HG02623 (cell line): ENCODE results near the gene GAS2L3.
A peak's percentile ranks its signal among the peaks of the same experiment; 100 is the strongest.
"Not testable (repeated sequence)": the region's sequence is repeated elsewhere in the genome, so short reads cannot be mapped to it uniquely, and the experiment has no call there.

Experiments used
- ATAC-seq: cut with Tn5 transposase; IDR thresholded peaks from one replicate; pipeline ENCODE4 v1.9.1; 2021; ENCODE audit warnings: moderate library complexity; ENCODE audit not compliant: unreplicated experiment

GAS2L3 gene

DNA sequence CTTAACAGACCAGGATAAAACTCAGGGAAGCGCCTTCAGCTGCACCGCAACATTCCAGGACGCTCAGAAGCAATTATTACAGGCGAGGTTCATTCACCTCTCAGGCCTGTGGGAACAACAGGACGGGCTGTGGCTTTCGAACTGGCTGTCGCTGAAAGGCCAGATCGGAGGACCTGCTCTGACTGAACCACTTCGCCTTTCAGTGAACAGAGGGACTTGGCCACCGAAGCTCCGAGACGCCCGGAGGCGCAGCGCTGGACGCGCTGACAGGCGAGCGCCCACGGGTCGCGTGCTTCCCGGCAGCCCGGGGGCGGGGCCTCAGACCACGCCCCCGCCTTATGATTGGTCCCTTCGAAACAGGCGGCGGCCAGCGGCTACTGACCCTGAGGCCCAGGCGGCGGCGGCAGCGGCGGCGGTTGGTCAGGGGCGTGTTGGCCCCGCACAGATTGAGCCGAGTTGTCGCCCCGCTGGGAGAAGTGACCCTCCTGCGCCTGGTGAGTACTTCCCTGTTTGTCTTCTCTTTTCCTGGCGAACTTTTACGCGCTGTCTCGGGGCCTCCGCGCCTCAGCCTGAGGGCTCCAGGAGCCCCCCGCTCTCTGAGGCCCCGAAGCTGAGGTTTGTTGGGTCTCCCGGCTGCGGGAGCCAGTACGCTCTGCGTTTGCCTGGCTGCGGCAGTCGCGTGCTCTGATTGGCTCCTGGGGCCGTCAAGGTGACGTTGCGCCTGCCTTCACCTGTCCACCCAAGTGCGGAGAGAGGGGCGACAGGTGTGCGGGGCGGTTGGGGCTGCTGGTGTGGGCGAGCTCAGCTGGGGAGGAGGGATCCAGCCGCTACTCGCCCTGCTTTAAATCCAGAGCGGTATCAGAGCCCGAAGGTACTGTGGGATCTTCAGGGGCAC, at the start of gene GAS2L3:
GAS2L3 (plus strand) TSS at position 393 of the 895 bp plus-strand sequence. CDS start 21,221 bp downstream, outside the sequence.
- peak; percentile 98 for ATAC-seq

DNA sequence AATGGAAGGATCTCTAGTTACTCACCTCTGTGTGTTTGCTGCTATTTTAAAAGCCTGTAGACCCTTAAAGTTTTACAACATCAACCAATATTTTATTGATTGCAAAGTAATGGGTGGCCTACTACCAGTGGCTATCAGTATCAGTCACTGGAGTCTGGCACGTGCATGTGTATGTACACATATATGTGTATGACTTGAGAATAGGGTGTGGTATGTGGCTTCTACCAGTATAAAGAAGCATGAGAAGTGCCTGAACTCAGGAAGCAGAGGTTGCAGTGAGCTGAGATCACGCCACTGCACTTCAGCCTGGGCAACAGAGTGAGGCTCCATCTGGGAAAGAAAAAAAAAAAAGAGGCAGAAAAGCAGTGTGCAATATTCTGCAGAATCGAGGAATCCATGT, 45.5 kb upstream of the GAS2L3 start:
- no peak for ATAC-seq

DNA sequence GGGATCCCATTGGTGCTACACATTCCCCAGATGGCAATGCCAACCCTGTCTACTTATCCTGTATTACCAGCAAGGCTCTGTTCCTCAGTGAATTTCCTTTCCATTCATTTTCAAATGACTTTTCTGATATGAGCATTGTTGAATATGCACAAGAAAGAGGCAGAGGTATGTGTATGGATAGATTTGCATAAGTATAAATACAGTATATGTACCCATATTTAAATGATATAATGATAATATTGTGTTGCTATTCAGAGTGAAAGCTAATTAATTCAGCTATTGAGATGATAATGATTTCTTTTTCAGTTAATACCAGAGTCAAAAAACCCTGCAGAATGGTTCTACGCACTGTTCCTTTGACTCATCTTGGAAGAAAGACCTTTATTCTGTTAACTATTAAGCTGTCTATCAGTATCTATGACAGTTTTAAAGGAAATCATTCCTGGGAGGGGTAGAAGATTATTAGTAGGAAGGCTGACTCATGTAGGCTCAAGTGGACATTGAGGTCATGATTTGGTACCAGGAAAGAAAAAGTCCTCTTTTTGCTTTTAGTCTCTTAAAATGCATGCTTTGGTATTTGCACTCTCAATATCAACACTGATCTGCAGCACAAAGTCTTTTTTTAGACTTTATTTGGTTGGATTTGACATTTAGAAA, 44.9 kb upstream of the GAS2L3 start:
- no peak for ATAC-seq

DNA sequence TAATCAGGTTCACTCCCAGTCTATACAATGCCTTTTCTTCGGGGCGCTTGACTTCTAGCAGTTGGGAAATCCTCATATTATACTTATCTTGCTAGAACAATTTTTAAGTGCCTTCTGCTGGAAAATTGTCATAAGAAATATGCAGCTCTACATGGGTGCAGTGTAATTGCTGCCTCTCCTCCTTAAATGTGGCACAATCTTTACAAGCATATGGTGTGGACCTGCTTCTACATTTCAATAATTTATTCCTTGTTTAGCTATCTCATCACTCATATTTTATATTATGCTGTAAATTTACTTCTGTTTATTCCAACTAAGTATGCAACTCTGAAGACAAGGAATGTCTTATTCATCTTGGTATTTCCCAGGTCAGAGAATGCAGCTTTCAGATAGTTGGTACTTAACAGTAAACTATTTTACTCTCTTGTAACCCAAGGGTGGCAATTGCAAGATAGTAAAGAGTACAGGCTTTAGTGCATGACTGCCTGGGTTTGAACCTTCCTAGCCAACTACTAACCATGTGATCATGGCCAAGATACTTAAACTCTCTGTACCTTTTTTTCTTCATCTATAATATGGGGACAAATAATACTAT, 43.6 kb upstream of the GAS2L3 start:
- no peak for ATAC-seq

DNA sequence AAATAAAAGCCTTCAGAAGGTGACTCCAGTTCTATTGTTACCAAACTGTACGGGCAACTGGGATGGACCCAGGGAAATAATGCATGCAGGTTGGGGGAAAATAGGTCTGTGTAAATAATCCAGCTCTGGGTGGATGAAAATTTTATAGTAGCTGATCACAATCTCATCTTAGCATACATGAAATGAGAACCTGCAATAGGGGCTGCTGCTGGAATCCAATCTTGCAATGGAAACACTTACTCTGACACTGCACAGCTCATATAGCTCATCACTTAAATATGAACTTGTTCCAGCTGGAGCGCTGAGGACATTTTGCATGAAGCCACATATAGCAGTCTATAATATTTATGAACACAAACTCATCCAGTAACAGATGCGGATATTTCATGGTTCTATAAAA, 40.1 kb upstream of the GAS2L3 start:
- ATAC-seq = no peak

DNA sequence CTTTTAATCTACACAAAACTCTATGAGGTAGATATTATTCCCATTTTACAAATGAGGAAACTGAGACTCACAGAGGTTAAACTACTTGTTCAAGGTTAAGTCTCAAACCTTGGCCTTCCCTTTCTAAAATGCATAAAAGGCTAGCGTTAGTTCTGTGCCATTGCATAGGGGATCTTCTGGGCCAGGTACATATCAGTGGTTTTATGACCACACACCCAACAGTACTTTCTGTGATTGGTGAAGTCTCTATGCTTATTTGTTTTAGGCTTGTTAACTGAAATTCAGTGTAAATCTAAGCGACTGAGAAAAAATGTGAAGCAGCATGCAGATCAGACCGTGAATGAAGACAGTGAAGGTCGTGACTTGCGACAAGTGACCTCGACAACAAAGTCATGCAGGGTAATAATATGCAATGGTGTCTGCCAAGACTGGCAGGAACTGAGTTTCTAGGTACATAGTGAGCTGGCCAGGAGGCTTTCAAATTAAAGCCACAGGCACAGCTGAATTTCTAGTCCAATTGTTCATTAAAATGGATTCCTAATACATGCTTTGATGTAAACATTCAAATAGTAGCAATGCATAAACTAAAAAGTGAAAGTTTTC, 38.8 kb upstream of the GAS2L3 start:
- ATAC-seq = no peak

DNA sequence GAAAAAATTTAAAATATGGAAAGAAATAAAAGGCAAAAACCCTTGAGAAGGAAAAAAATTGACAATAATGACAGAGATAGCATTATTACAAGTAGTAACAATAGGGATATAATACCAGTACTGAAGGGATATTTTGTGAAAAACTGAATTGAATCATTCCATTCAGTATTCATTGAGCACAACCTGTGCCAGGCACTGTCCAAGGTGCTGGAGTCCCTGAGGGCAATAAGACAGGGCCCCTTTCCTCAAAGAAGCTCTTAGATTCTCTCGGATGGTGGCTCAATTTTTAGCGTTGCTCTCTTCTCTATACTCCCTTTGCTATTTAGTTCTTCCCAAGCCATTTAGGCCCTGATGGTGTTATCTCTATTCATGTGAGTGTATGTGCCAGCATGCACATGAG, 34.3 kb upstream of the GAS2L3 start:
- no peak for ATAC-seq

DNA sequence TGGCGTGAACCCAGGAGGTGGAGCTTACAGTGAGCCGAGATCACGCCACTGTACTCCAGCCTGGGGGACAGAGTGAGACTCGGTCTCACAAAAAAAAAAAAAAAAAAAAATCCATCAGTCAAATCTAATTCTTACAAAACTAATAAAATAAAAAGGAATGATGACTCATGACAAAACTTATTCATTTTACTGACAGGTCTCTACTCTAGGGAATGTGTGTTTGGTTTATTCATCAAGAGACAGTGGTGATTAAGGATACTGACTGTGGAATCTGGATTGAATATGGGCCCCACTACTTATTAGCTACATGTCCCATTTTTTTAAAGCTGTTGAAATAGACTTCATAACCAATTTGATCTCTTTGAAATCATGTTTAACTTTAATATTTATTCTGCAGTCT, 29.3 kb upstream of the GAS2L3 start:
- ATAC-seq = no peak

DNA sequence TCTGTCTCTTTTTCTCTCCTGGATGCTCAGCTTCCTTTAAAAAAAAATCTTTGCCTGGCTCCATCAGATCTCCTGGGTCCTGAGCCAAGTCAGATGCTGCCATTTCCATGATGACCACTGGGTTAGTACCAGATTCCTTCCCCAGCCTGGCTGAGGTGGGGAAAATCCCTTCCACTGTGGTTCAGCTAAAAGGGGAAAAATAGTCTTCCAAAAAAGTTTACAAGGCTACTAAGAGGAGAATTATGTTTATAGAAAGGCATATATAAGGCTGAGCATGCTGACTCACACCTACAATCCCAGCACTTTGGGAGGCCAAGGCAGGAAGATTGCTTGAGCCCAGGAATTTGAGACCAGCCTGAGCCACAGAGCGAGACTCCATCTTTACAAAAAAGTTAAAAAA, 28.4 kb upstream of the GAS2L3 start:
- no peak for ATAC-seq

DNA sequence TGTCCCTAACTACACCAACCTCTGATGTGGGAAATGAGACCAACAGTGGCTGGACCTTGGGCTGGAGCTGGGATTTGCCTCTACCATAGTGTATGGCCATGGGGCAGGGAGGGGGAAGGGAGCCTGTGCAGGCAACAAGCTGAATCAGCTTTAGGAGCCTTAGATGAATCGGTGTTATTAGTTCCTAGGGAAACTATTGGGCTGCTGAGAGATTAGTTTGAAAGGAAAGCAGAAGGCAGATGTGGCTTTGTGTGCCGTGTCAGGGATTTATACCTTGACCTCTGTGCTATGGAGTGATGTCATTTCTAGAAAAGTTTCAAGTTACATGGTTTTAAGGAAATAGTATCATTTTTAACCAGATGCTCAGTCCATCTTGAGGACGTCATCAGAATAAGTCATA, 19.5 kb upstream of the GAS2L3 start:
- ATAC-seq = no peak

DNA sequence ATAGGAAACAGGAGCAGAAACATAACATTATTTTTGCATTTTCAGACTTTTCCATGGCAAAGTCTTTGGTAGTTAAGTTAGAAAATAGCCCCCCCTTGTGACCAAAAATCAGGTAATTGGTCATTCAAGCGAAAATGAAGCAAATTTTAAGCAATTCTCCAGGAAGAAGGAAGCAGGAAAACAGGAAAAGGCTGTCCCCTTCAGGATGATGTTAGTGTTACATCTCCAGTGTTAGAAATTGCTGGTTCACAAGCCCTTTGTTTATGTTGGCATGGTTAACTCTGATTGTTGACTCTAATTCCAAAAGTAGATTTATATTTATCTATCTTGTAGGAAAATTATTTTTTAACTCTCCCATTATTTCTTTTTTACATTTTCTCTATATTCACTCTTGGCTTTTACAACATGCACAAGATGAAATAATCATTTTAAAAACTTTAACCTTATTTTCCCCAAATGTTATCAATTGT, 18.8 kb upstream of the GAS2L3 start:
- no peak for ATAC-seq

DNA sequence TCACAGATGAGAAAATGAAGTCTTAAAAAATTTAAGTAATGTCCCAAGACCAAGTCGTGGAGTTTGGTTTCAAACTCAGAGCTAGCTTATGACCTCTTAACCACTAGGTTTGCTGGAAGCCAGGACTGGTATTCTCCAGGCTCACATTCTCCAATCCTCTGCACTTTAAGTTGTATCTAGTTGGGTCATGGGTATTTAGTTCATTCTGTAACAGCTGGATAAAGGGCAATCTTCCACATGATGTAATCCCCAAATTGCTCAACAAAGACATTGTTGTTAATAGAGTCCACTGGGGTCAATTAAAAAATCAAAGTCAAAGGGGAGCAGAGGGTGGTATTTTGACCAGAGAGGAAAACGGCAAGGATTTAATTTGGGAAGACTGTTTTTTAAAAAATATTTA, 17.8 kb upstream of the GAS2L3 start:
- ATAC-seq = no peak

DNA sequence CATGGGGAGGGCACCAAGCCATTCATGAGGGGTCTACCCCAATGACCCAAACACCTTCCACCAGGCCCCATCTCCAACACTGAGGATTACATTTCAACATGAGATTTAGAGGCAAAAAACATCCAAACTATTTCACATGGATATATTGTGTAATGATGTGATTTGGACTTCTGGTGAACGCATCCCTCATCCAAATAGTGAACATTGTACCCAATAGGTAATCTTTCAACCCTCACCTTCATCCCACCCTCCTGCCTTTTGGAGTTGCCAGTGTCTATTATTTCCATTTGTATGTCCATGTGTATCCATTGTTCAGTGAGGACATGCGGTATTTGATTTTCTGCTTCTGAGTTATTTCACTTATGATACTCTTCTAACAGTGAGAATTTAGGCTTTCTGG, 16.1 kb upstream of the GAS2L3 start:
- ATAC-seq = no peak

DNA sequence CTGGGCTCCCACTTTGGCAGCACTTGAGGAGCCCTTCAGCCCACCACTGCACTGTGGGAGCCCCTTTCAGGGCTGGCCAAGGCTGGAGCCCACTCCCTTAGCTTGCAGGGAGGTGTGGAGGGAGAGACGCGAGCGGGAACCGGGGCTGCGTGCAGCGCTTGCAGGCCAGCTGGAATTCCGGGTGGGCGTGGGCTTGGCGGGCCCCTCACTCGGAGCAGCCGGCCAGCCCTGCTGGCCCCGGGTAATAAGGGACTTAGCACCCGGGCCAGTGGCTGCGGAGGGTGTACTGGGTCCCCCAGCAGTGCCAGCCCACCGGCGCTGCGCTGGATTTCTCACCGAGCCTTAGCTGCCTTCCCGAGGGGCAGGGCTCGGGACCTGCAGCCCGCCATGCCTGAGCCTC, 14.2 kb upstream of the GAS2L3 start:
- ATAC-seq = not testable (repeated sequence)

DNA sequence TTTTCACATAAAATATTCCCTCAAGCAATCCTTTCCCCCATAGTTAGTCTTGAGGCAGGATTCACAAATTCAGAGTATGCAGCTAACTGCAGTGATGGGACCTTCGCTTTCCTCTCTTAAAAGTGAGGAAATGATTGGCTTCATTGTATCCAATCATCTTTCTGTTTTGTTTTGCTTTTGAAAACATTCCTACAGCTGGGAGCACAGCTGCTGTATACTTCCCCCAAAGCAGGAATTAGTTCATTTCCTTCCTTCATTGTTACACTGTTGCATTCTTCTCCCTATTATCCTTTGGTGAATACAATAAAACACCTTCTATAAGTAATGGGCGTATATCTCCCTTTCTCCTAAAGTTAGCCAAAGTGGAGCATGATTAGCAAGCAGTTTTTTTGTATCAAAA, 9.4 kb upstream of the GAS2L3 start:
- no peak for ATAC-seq

DNA sequence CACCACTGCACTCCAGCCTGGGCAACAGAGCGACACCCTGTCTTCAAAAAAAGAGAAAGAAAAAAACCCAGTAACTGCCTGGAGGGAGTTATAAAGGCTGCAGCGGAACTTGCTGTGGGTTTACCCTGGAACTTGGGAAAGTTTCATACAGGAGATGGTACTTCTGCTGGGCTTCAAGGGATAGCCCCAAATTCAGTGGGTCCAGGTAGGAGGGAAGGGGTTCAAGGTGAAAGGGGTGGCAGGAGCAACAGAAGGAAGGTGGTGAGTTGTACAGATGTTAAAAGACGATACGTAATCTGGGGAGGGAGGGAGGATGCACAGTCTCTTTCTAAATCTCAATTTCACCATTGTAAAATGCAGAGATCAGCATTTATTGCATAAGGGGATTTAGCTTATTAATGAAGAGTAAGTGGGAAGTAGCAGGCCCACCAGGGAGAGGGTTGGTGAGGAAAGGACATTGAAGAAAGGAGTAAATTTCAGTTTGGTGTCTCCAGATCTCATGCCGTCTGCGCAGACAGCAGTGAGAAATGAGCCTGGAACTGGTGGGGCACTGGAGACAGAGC, 8.5 kb upstream of the GAS2L3 start:
- ATAC-seq = no peak

DNA sequence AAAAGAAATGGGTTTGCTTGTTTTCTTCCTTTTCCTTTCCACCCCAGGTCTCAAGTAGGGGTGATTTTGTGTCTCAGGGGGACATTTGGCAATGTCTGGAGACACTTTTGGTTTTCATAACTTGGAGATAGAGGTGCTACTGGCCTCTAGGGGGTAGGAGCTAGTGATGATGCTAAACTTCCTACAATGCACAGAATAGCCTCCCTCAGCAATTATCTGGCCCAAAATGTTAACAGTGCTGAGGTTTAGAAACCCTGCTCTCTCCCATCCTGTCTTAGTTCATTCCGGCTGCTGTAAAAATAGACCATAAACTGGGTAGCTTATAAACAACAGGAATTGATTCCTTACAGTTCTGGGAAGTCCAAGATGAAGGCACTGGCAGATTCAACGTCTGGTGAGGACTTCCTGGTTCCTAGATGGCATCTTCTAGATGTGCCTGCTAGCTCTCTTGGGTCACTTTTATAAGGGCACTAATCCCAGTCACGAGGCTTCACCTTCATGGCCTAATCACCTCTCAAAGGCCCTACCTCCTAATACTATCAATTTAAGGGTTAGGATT, 7.4 kb upstream of the GAS2L3 start:
- no peak for ATAC-seq

DNA sequence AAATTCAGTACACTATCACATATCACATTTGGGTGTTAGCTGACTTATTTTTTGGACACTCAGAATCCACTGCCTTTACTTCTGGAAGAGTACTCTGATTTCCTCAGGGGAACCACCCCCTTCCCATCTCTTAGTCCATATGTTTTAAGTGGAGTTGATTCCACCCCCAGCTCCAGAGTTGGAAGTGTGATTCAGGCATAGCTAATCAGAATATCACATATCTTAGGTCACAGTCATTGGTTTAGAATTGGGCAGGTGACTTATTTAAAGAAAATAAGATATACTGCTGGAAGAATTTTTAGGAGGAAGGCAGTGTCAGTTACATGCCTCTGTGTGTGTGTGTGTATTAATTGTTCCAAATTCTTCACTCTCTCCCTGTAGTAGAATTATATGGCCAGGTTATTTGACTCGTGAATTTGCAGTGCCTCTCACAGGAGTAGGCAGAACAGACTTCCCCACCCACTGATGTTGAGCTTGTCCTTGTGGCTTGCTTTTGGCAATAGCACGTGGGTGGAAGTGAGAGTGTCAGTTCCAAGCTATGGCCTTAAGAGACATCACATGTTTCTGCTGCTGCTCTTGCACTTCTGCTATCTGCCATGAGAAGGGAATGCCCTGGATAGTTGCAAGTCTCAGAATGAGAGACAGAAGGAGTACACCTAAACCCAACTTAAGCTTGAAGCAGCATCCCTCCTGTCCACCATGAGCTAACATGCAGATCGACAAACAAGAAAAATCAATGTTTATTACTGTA, 6.4 kb upstream of the GAS2L3 start:
- ATAC-seq = peak; percentile 97

DNA sequence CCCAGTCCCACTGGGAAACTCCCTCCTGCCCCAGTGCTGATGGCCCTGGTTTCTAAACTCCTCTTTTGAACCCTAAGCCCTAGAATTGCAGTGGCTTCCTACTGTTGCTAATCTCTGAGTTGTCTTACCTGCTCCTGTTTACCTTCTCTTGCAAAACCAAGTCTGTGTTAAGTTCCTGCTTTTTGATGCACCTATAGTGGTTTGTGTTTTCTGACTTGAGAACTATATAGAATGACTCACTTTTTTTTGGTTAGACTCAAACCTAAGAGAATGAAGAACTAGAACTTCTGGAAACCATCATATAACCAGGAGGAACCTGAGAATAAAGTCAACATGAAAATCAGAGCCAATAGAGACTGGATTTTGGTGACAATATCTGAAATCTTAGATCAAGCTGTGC, 5.5 kb upstream of the GAS2L3 start:
- ATAC-seq = peak; percentile 26

DNA sequence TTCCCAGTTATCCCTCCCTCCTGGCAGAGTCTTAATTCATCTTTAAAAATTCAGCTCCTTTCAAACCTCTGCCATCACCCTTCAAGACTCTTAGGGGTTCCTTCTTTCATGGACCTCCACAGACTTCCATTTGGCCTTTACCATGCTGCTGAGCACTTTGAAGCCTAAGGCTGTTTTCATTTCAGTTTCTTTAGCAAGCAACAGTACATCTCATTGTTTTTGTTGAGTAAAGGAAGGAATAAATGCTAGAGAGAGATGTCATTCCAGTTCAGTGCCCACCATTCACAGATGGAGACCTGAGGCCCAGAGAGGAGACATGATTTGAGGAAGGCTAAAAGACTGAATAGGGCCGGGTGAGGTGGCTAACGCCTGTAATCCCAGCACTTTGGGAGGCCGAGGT, 1.3 kb upstream of the GAS2L3 start:
- no peak for ATAC-seq
